Skeletal muscle tissue (tissue), 4 donors: ENCODE measurements around the gene ALG8. TPM values are rescaled to one million over a fixed set of nuclear protein-coding genes. Genes with fewer than 3 reads are reported as not detected.
"Not testable (repeated sequence)": the region's sequence is repeated elsewhere in the genome, so short reads cannot be mapped to it uniquely, and the experiment has no call there.

ENCODE experiments used
- H3K27ac ChIP-seq: one replicate; pipeline ENCODE4 v1.7.0; 2013; ENCODE audit warnings: mild to moderate bottlenecking, low read depth, low read length, inconsistent platforms
- H3K27me3 ChIP-seq, 3 donors: one replicate each; pipeline ENCODE4 v1.7.0; 2013; ENCODE audit warnings: low read length in 3 of 3; ENCODE audit not compliant: control insufficient read depth in 3 of 3, insufficient read depth in 3 of 3
- H3K36me3 ChIP-seq, 3 donors: one replicate each; pipeline ENCODE4 v1.7.0; 2013; ENCODE audit warnings: low read length in 3 of 3; ENCODE audit not compliant: control insufficient read depth in 3 of 3, insufficient read depth in 3 of 3
- H3K4me1 ChIP-seq, 3 donors: one replicate each; pipeline ENCODE4 v1.7.0; 2013; ENCODE audit warnings: low read length in 3 of 3, mild to moderate bottlenecking in 3 of 3; ENCODE audit not compliant: control insufficient read depth in 3 of 3, insufficient read depth in 3 of 3
- H3K4me3 ChIP-seq, 3 donors: one replicate each; pipeline ENCODE4 v1.7.0; 2013; ENCODE audit warnings: low read length in 3 of 3
- H3K9ac ChIP-seq, 3 donors: one replicate each; pipeline ENCODE4 v1.7.0; 2013; ENCODE audit warnings: low read length in 3 of 3, mild to moderate bottlenecking in 3 of 3, moderate library complexity in 2 of 3, low read depth in 1 of 3
- H3K9me3 ChIP-seq, 3 donors: one replicate each; pipeline ENCODE4 v1.7.0; 2013; ENCODE audit warnings: low read length in 3 of 3; ENCODE audit not compliant: control insufficient read depth in 3 of 3
- total RNA-seq: library from RNA; depleted of rRNA; stranded (reverse); fragments of >200 nt; gene quantifications from one replicate; pipeline ENCODE4 v1.2.3, GENCODE V29; 2014
- donor health status: Osteomylitis.

The ALG8 gene
- total RNA-seq, 1 donor from 2014 or later = 57.4 TPM

GRCh38 chr11:78062671-78063070 is 76.8 kb downstream of the ALG8 start:
- Histone ChIP-seq H3K27ac (peak overlapping the region; percentile 67), H3K4me1 (peaks cover 33 to 54% (median 37%) of the 10 kb centered on the region in 3 donors)

GRCh38 chr11:78061921-78062311 is 77.5 kb downstream of the ALG8 start:
- peak overlapping the region in 2 of 3 donors; percentile 57 to 70 for H3K9ac ChIP-seq
- peak overlapping the region; percentile 86 for H3K27ac ChIP-seq
- H3K4me1 ChIP-seq = peaks cover 33 to 51% (median 37%) of the 10 kb centered on the region in 3 donors
- H3K9me3 ChIP-seq = no peaks in the 10 kb centered on the region
- H3K36me3 ChIP-seq = no peaks in the 10 kb centered on the region
- no peaks in the 10 kb centered on the region for H3K27me3 ChIP-seq
- H3K4me3 ChIP-seq = no peak overlapping the region

More at GRCh38 chr11:78062671-78063070, 76.8 kb downstream of the ALG8 start:
- peaks cover 1 to 4% (median 4%) of the 10 kb centered on the region in 3 donors for H3K36me3 ChIP-seq
- H3K27me3 ChIP-seq = no peaks in the 10 kb centered on the region
- H3K4me3 ChIP-seq = no peak overlapping the region
- H3K9me3 ChIP-seq = no peaks in the 10 kb centered on the region
- H3K9ac ChIP-seq = peak overlapping the region in 1 of 3 donors; percentile 40

GRCh38 chr11:78061088-78061920 is 78.1 kb downstream of the ALG8 start:
- Histone ChIP-seq H3K27ac (peak overlapping the region; percentile 86), H3K4me3 (peak overlapping the region in 1 of 3 donors; percentile 31), H3K36me3 (no peaks in the 10 kb centered on the region), H3K9me3 (no peaks in the 10 kb centered on the region), H3K9ac (peak overlapping the region; percentile 45 to 70 (median 61)), H3K4me1 (peaks cover 33 to 51% (median 37%) of the 10 kb centered on the region in 3 donors), H3K27me3 (no peaks in the 10 kb centered on the region)

GRCh38 chr11:78060533-78060932 is 78.9 kb downstream of the ALG8 start:
- no peaks in the 10 kb centered on the region for H3K36me3 ChIP-seq
- H3K9me3 ChIP-seq = no peaks in the 10 kb centered on the region
- peaks cover 33 to 48% (median 37%) of the 10 kb centered on the region in 3 donors for H3K4me1 ChIP-seq
- H3K27ac ChIP-seq = no peak overlapping the region
- H3K4me3 ChIP-seq = no peak overlapping the region
- H3K27me3 ChIP-seq = no peaks in the 10 kb centered on the region
- no peak overlapping the region for H3K9ac ChIP-seq

- not testable (repeated sequence) for H3K9ac ChIP-seq, H3K36me3 ChIP-seq, H3K27ac ChIP-seq, H3K9me3 ChIP-seq, H3K27me3 ChIP-seq, H3K4me3 ChIP-seq
- peaks cover 31 to 41% (median 33%) of the 10 kb centered on the region in 3 donors for H3K4me1 ChIP-seq
These were observed 79.6 kb downstream of the ALG8 start for GRCh38 chr11:78059749-78060328.

- H3K4me3 ChIP-seq = no peak overlapping the region
- peaks cover 15 to 22% (median 16%) of the 10 kb centered on the region in 3 donors for H3K4me1 ChIP-seq
- no peaks in the 10 kb centered on the region for H3K27me3 ChIP-seq
- no peak overlapping the region for H3K9ac ChIP-seq
- no peaks in the 10 kb centered on the region for H3K9me3 ChIP-seq
- H3K27ac ChIP-seq = no peak overlapping the region
- no peaks in the 10 kb centered on the region for H3K36me3 ChIP-seq
These were observed 81.9 kb downstream of the ALG8 start for GRCh38 chr11:78057462-78058055.

- H3K27ac ChIP-seq = no peak overlapping the region
- H3K4me3 ChIP-seq = no peak overlapping the region
- peaks cover 5 to 9% (median 6%) of the 10 kb centered on the region in 3 donors for H3K4me1 ChIP-seq
- no peaks in the 10 kb centered on the region for H3K27me3 ChIP-seq
- no peaks in the 10 kb centered on the region for H3K36me3 ChIP-seq
- no peak overlapping the region for H3K9ac ChIP-seq
- no peaks in the 10 kb centered on the region for H3K9me3 ChIP-seq
These were observed 83.3 kb downstream of the ALG8 start for GRCh38 chr11:78056093-78056492.

- no peaks in the 10 kb centered on the region for H3K27me3 ChIP-seq
- no peaks in the 10 kb centered on the region for H3K9me3 ChIP-seq
- no peak overlapping the region for H3K9ac ChIP-seq
- no peaks in the 10 kb centered on the region for H3K36me3 ChIP-seq
- no peak overlapping the region for H3K4me3 ChIP-seq
- H3K4me1 ChIP-seq = no peaks in the 10 kb centered on the region
- no peak overlapping the region for H3K27ac ChIP-seq
These were observed 84.5 kb downstream of the ALG8 start for GRCh38 chr11:78054971-78055370.

GRCh38 chr11:78050964-78051831 is 88.2 kb downstream of the ALG8 start:
- H3K9me3 ChIP-seq = no peaks in the 10 kb centered on the region
- H3K4me3 ChIP-seq = no peak overlapping the region
- peaks cover 2 to 4% (median 3%) of the 10 kb centered on the region in 3 donors for H3K4me1 ChIP-seq
- H3K27ac ChIP-seq = no peak overlapping the region
- H3K36me3 ChIP-seq = no peaks in the 10 kb centered on the region
- no peak overlapping the region for H3K9ac ChIP-seq
- no peaks in the 10 kb centered on the region for H3K27me3 ChIP-seq
